RPMI8226 (cell line): ENCODE results near the gene UVSSA.
A peak's percentile ranks its signal among the peaks of the same experiment; 100 is the strongest.

Experiments
- DNase-seq: peaks from one replicate; pipeline ENCODE4 v3.0.0-alpha.2; 2015

The UVSSA gene

GRCh38 chr4:1400191-1400805, 53.3 kb downstream of the UVSSA start:
- no peak for DNase-seq

DNA sequence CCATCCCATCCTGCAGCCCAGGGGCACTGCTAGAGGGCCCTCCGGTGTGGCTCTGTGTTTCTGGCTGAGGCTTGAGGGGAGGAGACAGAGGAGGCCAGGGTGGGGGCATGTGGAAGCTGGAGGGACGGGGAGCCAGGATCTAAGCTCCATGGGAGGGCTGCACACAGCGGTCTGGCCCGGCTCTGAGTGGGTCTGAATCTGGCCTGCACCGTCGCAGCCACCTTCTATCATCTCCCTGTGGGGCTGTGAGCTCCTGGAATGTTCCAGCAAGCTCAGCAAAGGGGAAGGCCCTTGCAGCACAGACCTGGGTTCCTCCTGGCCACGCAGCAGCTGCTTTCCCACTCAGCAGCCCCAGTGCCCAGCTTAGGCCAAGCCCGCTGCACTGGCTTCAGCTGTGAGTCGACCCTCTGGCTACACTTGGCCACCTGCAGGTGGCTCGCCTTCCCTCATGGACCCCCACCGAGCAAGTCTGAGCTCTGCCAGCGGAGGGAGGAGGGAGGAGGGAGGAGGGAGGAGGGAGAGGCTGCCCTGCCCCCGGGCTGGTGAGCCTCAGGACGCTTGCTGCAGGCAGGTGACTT, 53.9 kb downstream of the UVSSA start:
- DNase-seq = peak; percentile 14

DNA sequence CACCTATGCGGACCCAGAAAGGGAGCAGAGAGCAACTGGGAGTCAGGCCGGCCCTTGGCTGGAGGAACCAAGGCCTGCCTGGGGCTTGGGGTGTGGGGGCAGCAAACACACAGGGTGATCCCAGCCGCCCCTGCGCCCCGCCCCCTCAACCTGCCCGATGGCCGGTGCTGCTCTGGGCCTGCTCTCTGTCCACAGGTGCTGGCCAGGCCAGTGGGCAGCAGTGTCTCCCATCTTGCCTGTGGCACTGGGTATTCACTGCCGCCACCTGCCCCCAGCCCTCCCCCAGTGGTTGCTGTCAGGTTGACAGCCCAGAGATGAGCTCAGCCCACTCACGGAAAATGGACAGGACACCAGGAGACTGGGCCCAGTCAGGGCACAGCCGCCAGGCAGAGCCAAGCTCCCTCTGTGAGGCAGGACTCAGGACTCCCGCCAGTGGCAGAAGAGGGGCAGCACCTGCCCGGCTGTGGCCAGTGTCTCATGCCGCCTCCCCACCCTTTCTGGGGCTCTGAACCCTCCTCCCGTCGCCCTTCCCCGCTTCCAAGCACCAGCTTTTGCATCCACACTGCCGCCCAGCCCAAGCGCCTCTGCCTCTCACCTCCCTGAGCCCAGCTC, 54.5 kb downstream of the UVSSA start:
- DNase-seq = no peak

GRCh38 chr4:1402021-1402515, 55.1 kb downstream of the UVSSA start:
- DNase-seq = no peak

DNA sequence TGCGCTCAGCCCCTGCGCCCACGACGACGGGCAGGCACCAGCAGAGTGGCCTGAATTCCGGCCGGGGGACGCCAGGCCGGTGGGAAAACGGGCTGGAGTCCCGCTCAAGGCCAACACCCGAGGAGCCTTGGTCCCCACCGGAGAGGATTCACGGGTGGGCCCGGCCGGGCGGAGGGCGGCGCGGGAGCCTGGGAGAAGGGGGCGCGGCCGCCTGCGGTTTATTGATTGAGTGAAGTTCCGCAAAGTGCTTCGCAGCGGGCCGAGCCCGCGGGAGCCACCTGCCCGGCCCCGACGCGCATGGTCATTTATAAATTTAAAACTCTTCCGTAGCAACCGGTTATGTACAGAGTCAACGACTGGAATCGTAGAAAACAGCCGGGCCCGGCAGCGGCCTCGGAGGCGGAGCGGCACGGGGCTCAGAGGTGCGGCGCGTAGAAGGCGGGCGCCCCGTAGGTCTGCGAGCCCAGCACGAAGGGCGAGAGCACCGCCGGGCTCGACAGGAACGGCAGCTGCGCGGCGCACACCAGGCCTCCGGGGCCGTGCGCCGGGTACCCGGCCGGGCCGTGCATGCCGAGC, 55.6 kb downstream of the UVSSA start:
- DNase-seq = no peak

DNA sequence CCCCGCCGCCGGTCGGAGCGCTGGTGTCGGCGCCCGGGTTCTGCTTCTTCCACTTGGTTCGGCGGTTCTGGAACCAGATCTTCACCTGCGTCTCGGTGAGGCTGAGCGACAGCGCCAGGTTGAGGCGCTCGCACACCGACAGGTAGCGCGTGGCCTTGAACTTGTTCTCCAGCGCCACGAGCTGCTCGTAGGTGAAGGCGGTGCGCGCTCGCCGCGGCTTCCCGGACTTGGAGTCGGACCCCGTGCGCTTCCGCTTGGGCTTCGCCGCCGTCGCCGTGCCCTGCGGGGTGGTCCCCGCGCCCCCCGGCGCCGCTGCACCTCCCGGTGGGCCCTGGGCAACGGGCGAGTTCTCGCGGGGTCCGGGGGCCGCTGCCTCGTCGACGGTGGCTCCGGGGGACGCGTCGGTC, 56.2 kb downstream of the UVSSA start:
- DNase-seq = no peak

GRCh38 chr4:1403591-1404572, 56.9 kb downstream of the UVSSA start:
- no peak for DNase-seq

DNA sequence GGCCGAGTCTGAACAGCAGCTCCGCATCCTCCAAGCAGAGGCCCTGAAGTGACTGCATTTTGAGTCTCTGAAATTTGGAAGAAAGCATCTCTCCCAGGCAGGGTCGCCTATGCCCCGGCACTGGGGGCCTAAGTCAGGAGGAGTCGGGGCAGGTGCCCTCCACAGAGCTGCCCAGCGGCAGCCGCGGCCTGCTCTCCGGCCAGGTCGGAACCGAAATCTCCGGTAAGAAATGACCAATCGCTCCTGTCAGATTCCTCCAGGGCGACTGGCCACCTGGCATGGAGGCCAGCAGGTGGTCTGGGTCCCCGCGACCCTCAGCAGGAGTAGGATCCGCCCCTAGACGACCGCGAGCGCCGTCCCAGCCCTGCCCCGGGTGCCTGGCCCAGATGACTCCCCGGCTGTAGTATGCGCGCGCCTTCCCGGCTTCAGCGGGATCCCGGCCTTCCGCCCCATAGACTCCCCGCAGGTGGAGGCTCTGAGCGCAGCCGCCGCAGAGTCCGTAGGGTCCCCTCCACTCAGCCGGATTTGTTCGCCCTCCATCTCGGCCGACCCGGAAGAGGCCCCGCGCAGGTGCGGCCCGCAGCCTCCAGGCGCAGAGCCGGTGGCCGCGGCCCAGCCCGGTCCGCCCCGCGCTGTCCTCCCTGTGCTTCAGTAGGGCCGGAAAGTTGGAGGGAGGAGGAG, 57.7 kb downstream of the UVSSA start:
- no peak for DNase-seq

- no peak for DNase-seq
These were observed 58.2 kb downstream of the UVSSA start for GRCh38 chr4:1405254-1405635.

- no peak for DNase-seq
These were observed 58.8 kb downstream of the UVSSA start for GRCh38 chr4:1405636-1406393.

GRCh38 chr4:1406394-1406980, 59.5 kb downstream of the UVSSA start, which contains the start of gene NKX1-1:
NKX1-1 (minus strand) TSS chr4:1406442; CDS start chr4:1406442, 0 bp downstream.
- no peak for DNase-seq

DNA sequence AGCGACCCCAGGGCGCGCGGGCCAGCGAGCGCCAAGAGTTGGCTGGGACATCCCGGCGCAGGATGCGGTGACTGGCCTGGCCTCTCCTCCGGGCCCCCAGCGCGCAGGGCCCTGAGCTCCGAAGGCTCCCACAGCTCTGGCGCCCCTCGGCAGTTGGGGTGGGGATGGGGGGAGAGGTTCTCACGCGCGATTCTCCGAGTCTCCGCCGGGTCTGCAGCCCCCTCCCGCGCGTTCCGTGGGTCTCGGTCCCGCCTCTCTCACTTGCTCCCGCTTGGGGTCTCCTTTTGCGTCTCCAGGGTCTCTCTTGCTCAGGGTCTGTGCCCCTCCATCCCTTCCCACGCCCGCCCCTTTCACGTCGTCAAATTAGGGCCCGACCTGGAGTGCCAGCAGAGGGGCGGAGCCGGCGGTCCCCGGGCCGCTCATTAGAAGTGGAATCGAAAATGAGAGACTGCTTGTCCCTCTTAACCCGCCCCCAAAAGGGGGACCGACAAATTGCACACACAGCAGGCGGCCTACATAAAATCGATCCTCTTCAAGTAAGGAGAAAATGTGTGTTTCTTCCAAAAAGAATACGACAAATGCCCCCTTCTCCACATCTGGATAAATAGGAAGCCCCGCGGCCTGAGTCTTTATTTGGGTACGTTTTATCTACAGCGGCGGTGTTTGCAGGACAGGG, 60.1 kb downstream of the UVSSA start:
- DNase-seq = no peak

DNA sequence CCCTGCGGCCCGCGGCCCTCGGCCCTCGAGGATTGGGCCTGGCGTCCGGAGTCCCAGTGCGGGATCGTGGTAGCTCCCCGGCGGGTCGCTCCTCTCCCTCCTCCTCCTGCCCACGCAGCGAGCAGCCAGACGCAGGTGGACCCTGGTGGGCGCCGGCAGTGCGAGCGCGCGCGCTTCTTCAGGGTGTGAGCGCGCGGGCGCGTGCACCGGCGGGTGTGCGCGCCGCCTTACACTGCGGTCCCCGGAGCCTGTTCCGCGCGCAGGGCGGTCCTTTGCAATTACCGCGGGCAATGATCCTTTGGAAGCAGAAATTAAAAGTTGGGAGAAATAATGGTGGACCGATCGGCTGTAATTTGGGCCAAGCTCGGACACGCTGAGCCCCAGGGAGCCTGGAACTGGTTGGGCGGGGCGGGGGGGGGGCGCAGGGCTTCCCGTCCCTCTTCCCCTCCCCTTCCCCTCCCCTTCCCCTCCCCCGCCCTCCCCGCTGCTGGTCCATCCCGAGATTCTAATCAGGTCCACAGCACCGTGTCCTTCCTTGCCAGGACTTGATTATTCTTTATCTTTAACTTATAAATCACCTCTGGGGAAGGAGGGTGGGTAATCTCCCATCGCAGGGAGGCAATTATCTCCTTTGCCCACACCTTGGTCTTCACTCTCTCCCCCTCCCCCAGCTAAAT, 60.8 kb downstream of the UVSSA start:
- DNase-seq = no peak

DNA sequence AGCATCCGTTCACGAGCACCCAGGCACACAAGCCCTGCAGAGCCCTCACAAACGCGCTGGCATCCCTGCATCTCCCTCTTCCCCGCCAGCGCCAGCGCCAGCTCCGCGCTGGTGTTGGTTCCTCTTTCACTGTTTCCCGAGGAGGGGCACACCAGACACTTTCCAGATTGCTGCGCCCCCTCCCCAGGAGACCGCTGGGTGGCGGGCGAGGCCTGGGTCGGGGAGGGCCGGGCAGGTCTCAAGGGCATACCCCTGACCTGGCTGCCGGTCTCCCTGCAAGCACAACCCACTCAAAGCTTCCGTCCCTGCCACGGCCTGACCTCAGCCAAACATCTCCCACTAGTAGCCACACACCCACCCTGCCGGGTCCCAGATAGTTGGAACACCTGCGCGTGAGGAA, 61.4 kb downstream of the UVSSA start:
- peak; percentile 16 for DNase-seq

DNA sequence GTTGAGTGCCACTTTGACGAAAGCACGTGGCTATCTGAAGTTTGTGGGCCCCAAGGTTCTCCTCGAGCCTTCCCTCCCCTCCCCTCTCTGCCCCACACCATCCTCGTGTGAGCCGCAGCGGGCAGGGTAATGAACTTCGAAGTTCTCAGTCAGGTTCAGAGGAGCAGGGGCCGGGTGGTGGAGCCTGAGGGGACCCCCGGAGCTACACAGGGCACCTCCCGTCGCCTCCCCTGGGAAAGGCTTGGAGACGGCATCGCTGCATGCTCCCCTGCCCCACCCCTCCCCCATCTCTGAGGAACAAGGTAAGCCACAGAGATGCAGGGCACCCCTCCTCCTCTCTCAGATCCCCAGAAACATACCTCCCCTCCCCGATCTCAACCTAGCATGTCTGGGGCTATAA, 62.1 kb downstream of the UVSSA start:
- DNase-seq = no peak

- DNase-seq = no peak
These were observed 62.8 kb downstream of the UVSSA start for GRCh38 chr4:1409491-1410425.

GRCh38 chr4:1410491-1411325, 63.7 kb downstream of the UVSSA start:
- DNase-seq = peak; percentile 70
